Dermis microvascular lymphatic vessel endothelial cell (primary cell): ENCODE data around the gene MPV17. TPM values are rescaled to one million over a fixed set of nuclear protein-coding genes. Genes with fewer than 3 reads are reported as not detected.
"Not testable (repeated sequence)": the region's sequence is repeated elsewhere in the genome, so short reads cannot be mapped to it uniquely, and the experiment has no call there.

ENCODE experiments used
- DNase-seq, 2 donors: peaks; one replicate each; pipeline versions ENCODE4 v3.0.0 to v3.0.0-alpha.2; 2010; ENCODE audit warnings: low read depth in 2 of 2
- total RNA-seq: library from RNA; depleted of rRNA; stranded (reverse); fragments of >200 nt; gene quantifications from 2 replicates; pipeline ENCODE4 v1.2.1, GENCODE V29; 2014

The MPV17 gene
- total RNA-seq, 1 donor from 2014 or later, result 40.4 TPM

- DNase-seq, result no peak
Observed at GRCh38 chr2:27323596-27324285, 844 bp upstream of the MPV17 start.

- DNase-seq, result peak in 1 of 2 donors; percentile 40
Observed at GRCh38 chr2:27322301-27322765, 564 bp downstream of the MPV17 start.

GRCh38 chr2:27320958-27321543, 1.8 kb downstream of the MPV17 start:
- peak; percentile 97 to 98 for DNase-seq

GRCh38 chr2:27319839-27320238, 3.1 kb downstream of the MPV17 start:
- DNase-seq, result not testable (repeated sequence)

GRCh38 chr2:27316655-27317412, 6.1 kb downstream of the MPV17 start:
- no peak for DNase-seq

- no peak for DNase-seq
Observed at GRCh38 chr2:27315122-27315521, 7.8 kb downstream of the MPV17 start.

GRCh38 chr2:27314709-27315108, 8.2 kb downstream of the MPV17 start:
- DNase-seq, result no peak

- peak in 1 of 2 donors; percentile 15 for DNase-seq
Observed at GRCh38 chr2:27313882-27314645, 8.8 kb downstream of the MPV17 start.

GRCh38 chr2:27312152-27312551, 10.7 kb downstream of the MPV17 start:
- no peak for DNase-seq

- no peak for DNase-seq
Observed at GRCh38 chr2:27309651-27310050, 13.2 kb downstream of the MPV17 start.

- DNase-seq, result peak in 1 of 2 donors; percentile 67
Observed at GRCh38 chr2:27308359-27308881, 14.5 kb downstream of the MPV17 start, which contains the start of gene UCN. TSS of gene UCN (minus strand) at chr2:27308445. CDS start at chr2:27307895, 550 bp downstream.

- DNase-seq, result no peak
Observed at GRCh38 chr2:27307545-27308358, 15.1 kb downstream of the MPV17 start.

- DNase-seq, result no peak
Observed at GRCh38 chr2:27307287-27307544, 15.7 kb downstream of the MPV17 start.

GRCh38 chr2:27306573-27307286, 16.2 kb downstream of the MPV17 start:
- DNase-seq, result no peak

GRCh38 chr2:27306136-27306535, 16.8 kb downstream of the MPV17 start:
- no peak for DNase-seq

GRCh38 chr2:27305516-27305915, 17.4 kb downstream of the MPV17 start:
- DNase-seq, result no peak

- DNase-seq, result no peak
Observed at GRCh38 chr2:27304488-27305240, 18.2 kb downstream of the MPV17 start.

- peak; percentile 75 to 81 for DNase-seq
Observed at GRCh38 chr2:27303093-27304025, 19.5 kb downstream of the MPV17 start.
